Activated T-cell treated with anti-CD3 and anti-CD28 coated beads, Interleukin-2, amount 50 U/mL, for 72 hours (primary cell): ENCODE measurements around the gene RAB40B. TPM values are rescaled to one million over a fixed set of nuclear protein-coding genes. Genes with fewer than 3 reads are reported as not detected.

Source experiments
- ATAC-seq, 2 donors: fragments of 150-1000 bp; cut with Tn5 transposase; replicated peaks in 1 of 2; 2 replicates each; pipeline ENCODE4 v1.10.0; 2021; ENCODE audit warnings: moderate library complexity in 2 of 2, mild to moderate bottlenecking in 1 of 2
- DNase-seq, 2 donors: peaks; one replicate each; pipeline ENCODE4 v3.0.0; 2021 to 2022; ENCODE audit warnings: mixed read lengths in 1 of 2
- H3K27ac Mint-ChIP-seq: one replicate; pipeline ENCODE4 v1.8.0; 2022; ENCODE audit warnings: mild to moderate bottlenecking, moderate library complexity, mixed read lengths
- H3K27me3 Mint-ChIP-seq: one replicate; pipeline ENCODE4 v1.8.0; 2022; ENCODE audit warnings: low read depth, mixed read lengths
- H3K36me3 Mint-ChIP-seq, 2 donors: one replicate each; pipeline ENCODE4 v1.8.0; 2022; ENCODE audit warnings: mixed read lengths in 2 of 2, mild to moderate bottlenecking in 1 of 2; ENCODE audit not compliant: insufficient read depth in 2 of 2
- H3K4me1 Mint-ChIP-seq: one replicate; pipeline ENCODE4 v1.8.0; 2022; ENCODE audit warnings: low read depth, mixed read lengths
- H3K4me3 Mint-ChIP-seq, 2 donors: one replicate each; pipeline ENCODE4 v1.8.0; 2022; ENCODE audit warnings: mild to moderate bottlenecking in 2 of 2, mixed read lengths in 2 of 2, moderate library complexity in 2 of 2
- H3K9me3 Mint-ChIP-seq, 2 donors: one replicate each; pipeline ENCODE4 v1.8.0; 2022; ENCODE audit warnings: mixed read lengths in 2 of 2
- total RNA-seq, 2 donors: library from RNA; stranded (reverse); gene quantifications; one replicate each; pipeline ENCODE4 v1.2.3, GENCODE V29; 2022

RAB40B gene
- total RNA-seq, 2 donors from 2014 or later, result 2.5 to 3.1 TPM

GRCh38 chr17:82638183-82638773, 60.2 kb downstream of the RAB40B start:
- no peak overlapping the region for H3K4me3 Mint-ChIP-seq
- H3K27me3 Mint-ChIP-seq, result no peaks in the 10 kb centered on the region
- H3K9me3 Mint-ChIP-seq, result no peaks in the 10 kb centered on the region
- ATAC-seq, result no peak
- H3K36me3 Mint-ChIP-seq, result peaks cover 7 to 31% of the 10 kb centered on the region in 2 donors
- H3K4me1 Mint-ChIP-seq, result peaks cover 38% of the 10 kb centered on the region
- no peak overlapping the region for H3K27ac Mint-ChIP-seq
- no peak for DNase-seq

GRCh38 chr17:82636626-82637598, 61.6 kb downstream of the RAB40B start:
- H3K36me3 Mint-ChIP-seq, result peaks cover 7 to 33% of the 10 kb centered on the region in 2 donors
- DNase-seq (no peak), ATAC-seq (no peak)
- H3K27ac Mint-ChIP-seq, result peak overlapping the region; percentile 14
- H3K4me1 Mint-ChIP-seq, result peaks cover 43% of the 10 kb centered on the region
- no peaks in the 10 kb centered on the region for H3K27me3 Mint-ChIP-seq
- peak overlapping the region in 1 of 2 donors; percentile 1 for H3K4me3 Mint-ChIP-seq
- no peaks in the 10 kb centered on the region for H3K9me3 Mint-ChIP-seq

- peak overlapping the region in 1 of 2 donors; percentile 44 for H3K4me3 Mint-ChIP-seq
- H3K4me1 Mint-ChIP-seq, result peaks cover 33% of the 10 kb centered on the region
- ATAC-seq (peak; percentile 62 to 85), DNase-seq (no peak)
- peak overlapping the region; percentile 57 for H3K27ac Mint-ChIP-seq
- no peaks in the 10 kb centered on the region for H3K9me3 Mint-ChIP-seq
- no peaks in the 10 kb centered on the region for H3K27me3 Mint-ChIP-seq
- peaks cover 5 to 20% of the 10 kb centered on the region in 2 donors for H3K36me3 Mint-ChIP-seq
These were observed 65.2 kb downstream of the RAB40B start for GRCh38 chr17:82633343-82633742.

GRCh38 chr17:82632451-82632850, 66.0 kb downstream of the RAB40B start:
- H3K27me3 Mint-ChIP-seq, result no peaks in the 10 kb centered on the region
- H3K27ac Mint-ChIP-seq, result no peak overlapping the region
- H3K36me3 Mint-ChIP-seq, result peaks cover 5 to 18% of the 10 kb centered on the region in 2 donors
- H3K4me1 Mint-ChIP-seq, result peaks cover 28% of the 10 kb centered on the region
- no peak for DNase-seq
- no peak for ATAC-seq
- no peaks in the 10 kb centered on the region for H3K9me3 Mint-ChIP-seq
- no peak overlapping the region for H3K4me3 Mint-ChIP-seq

GRCh38 chr17:82631544-82631943, 67.0 kb downstream of the RAB40B start:
- DNase-seq (no peak), ATAC-seq (no peak)
- H3K4me1 Mint-ChIP-seq, result peaks cover 19% of the 10 kb centered on the region
- no peaks in the 10 kb centered on the region for H3K27me3 Mint-ChIP-seq
- no peak overlapping the region for H3K4me3 Mint-ChIP-seq
- peaks cover 0 to 19% of the 10 kb centered on the region in 2 donors for H3K36me3 Mint-ChIP-seq
- H3K27ac Mint-ChIP-seq, result no peak overlapping the region
- H3K9me3 Mint-ChIP-seq, result no peaks in the 10 kb centered on the region

- DNase-seq (no peak), ATAC-seq (no peak)
- H3K36me3 Mint-ChIP-seq, result peaks cover 1 to 23% of the 10 kb centered on the region in 2 donors
- peaks cover 19% of the 10 kb centered on the region for H3K4me1 Mint-ChIP-seq
- no peak overlapping the region for H3K27ac Mint-ChIP-seq
- H3K4me3 Mint-ChIP-seq, result no peak overlapping the region
- no peaks in the 10 kb centered on the region for H3K9me3 Mint-ChIP-seq
- H3K27me3 Mint-ChIP-seq, result no peaks in the 10 kb centered on the region
These were observed 68.3 kb downstream of the RAB40B start for GRCh38 chr17:82630212-82630611.

- no peak overlapping the region for H3K27ac Mint-ChIP-seq
- H3K4me3 Mint-ChIP-seq, result no peak overlapping the region
- H3K36me3 Mint-ChIP-seq, result peaks cover 2 to 24% of the 10 kb centered on the region in 2 donors
These were observed 68.8 kb downstream of the RAB40B start for GRCh38 chr17:82629748-82630147.

GRCh38 chr17:82627405-82627804, 71.1 kb downstream of the RAB40B start:
- H3K9me3 Mint-ChIP-seq, result no peaks in the 10 kb centered on the region
- ATAC-seq (no peak), DNase-seq (no peak)
- no peak overlapping the region for H3K4me3 Mint-ChIP-seq
- H3K27ac Mint-ChIP-seq, result no peak overlapping the region
- peaks cover 4 to 19% of the 10 kb centered on the region in 2 donors for H3K36me3 Mint-ChIP-seq
- H3K4me1 Mint-ChIP-seq, result no peaks in the 10 kb centered on the region
- H3K27me3 Mint-ChIP-seq, result no peaks in the 10 kb centered on the region

More at GRCh38 chr17:82629748-82630147, 68.8 kb downstream of the RAB40B start:
- ATAC-seq (no peak), DNase-seq (no peak)
- Mint-ChIP-seq H3K27me3 (no peaks in the 10 kb centered on the region), H3K4me1 (peaks cover 17% of the 10 kb centered on the region), H3K9me3 (no peaks in the 10 kb centered on the region)

- H3K27me3 Mint-ChIP-seq, result no peaks in the 10 kb centered on the region
- ATAC-seq (no peak), DNase-seq (no peak)
- H3K4me3 Mint-ChIP-seq, result no peak overlapping the region
- H3K4me1 Mint-ChIP-seq, result no peaks in the 10 kb centered on the region
- H3K9me3 Mint-ChIP-seq, result no peaks in the 10 kb centered on the region
- no peak overlapping the region for H3K27ac Mint-ChIP-seq
- peaks cover 6 to 30% of the 10 kb centered on the region in 2 donors for H3K36me3 Mint-ChIP-seq
These were observed 74.8 kb downstream of the RAB40B start for GRCh38 chr17:82623707-82624106.

- no peak overlapping the region for H3K27ac Mint-ChIP-seq
These were observed 78.9 kb downstream of the RAB40B start for GRCh38 chr17:82619641-82620040.

GRCh38 chr17:82619211-82619610, 79.3 kb downstream of the RAB40B start:
- DNase-seq, result no peak
- H3K4me1 Mint-ChIP-seq, result no peaks in the 10 kb centered on the region
- no peak overlapping the region for H3K4me3 Mint-ChIP-seq
- no peak for ATAC-seq
- H3K9me3 Mint-ChIP-seq, result no peaks in the 10 kb centered on the region
- peaks cover 5 to 26% of the 10 kb centered on the region in 2 donors for H3K36me3 Mint-ChIP-seq
- H3K27ac Mint-ChIP-seq, result no peak overlapping the region
- no peaks in the 10 kb centered on the region for H3K27me3 Mint-ChIP-seq

More at GRCh38 chr17:82619641-82620040, 78.9 kb downstream of the RAB40B start:
- Mint-ChIP-seq H3K4me1 (no peaks in the 10 kb centered on the region), H3K4me3 (no peak overlapping the region), H3K36me3 (peaks cover 5 to 24% of the 10 kb centered on the region in 2 donors), H3K9me3 (no peaks in the 10 kb centered on the region), H3K27me3 (no peaks in the 10 kb centered on the region)
- no peak for DNase-seq
- no peak for ATAC-seq

- Mint-ChIP-seq H3K4me1 (no peaks in the 10 kb centered on the region), H3K9me3 (no peaks in the 10 kb centered on the region), H3K27ac (no peak overlapping the region), H3K27me3 (no peaks in the 10 kb centered on the region), H3K36me3 (peaks cover 2 to 26% of the 10 kb centered on the region in 2 donors), H3K4me3 (no peak overlapping the region)
- no peak for ATAC-seq
- no peak for DNase-seq
These were observed 82.3 kb downstream of the RAB40B start for GRCh38 chr17:82616021-82616711.
